HL-60 (cell line): ENCODE data around the gene ADAM12.

Experiments
- POLR2AphosphoS5 ChIP-seq: IDR thresholded peaks from 2 replicates; pipeline ENCODE4 v1.6.1; 2012; ENCODE audit warnings: low read depth
- TF ChIP-seq, protein P1 (sequence below): IDR thresholded peaks from one replicate; pipeline ENCODE4 v1.5.1; 2011; ENCODE audit warnings: low read length, control low read depth, inconsistent platforms; ENCODE audit not compliant: insufficient read depth

GRCh38 chr10:126420567-126421300 lies 32.5 kb upstream of the ADAM12 start:
- TF ChIP-seq, protein P1, sequence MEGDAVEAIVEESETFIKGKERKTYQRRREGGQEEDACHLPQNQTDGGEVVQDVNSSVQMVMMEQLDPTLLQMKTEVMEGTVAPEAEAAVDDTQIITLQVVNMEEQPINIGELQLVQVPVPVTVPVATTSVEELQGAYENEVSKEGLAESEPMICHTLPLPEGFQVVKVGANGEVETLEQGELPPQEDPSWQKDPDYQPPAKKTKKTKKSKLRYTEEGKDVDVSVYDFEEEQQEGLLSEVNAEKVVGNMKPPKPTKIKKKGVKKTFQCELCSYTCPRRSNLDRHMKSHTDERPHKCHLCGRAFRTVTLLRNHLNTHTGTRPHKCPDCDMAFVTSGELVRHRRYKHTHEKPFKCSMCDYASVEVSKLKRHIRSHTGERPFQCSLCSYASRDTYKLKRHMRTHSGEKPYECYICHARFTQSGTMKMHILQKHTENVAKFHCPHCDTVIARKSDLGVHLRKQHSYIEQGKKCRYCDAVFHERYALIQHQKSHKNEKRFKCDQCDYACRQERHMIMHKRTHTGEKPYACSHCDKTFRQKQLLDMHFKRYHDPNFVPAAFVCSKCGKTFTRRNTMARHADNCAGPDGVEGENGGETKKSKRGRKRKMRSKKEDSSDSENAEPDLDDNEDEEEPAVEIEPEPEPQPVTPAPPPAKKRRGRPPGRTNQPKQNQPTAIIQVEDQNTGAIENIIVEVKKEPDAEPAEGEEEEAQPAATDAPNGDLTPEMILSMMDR: no peak
- no peak for TF ChIP-seq POLR2AphosphoS5
